ENCODE measurements around the gene ARHGAP21.

DNA sequence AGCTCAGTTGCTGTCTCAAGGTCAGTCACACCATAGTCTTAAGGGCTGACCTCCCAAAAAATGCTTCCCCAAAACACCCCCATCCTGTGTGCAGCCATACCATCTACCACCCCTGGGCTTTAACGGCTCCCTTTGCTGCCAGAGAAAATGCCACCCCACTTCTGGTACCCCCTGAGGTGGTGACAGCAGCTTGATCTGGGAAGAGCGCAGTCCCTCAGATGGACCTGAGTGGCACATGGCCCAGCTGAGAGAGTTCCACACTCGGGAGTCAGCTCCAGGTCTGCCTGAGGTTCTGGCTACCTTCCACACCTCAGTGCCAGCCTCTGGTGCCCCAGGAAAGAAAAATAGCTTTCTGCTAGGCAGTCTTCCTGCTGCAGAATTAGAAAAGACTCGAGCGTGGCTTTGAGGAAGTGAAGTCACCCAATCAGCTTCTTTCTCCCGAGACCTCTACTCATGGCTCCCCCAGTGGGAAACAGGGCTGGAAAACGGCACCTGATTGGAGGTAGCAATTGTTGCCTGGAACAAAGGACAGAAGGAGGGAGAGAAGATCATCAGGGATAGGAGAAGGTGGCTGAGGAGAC is 151.7 kb downstream of the ARHGAP21 start:
- TF ChIP-seq, protein P1, sequence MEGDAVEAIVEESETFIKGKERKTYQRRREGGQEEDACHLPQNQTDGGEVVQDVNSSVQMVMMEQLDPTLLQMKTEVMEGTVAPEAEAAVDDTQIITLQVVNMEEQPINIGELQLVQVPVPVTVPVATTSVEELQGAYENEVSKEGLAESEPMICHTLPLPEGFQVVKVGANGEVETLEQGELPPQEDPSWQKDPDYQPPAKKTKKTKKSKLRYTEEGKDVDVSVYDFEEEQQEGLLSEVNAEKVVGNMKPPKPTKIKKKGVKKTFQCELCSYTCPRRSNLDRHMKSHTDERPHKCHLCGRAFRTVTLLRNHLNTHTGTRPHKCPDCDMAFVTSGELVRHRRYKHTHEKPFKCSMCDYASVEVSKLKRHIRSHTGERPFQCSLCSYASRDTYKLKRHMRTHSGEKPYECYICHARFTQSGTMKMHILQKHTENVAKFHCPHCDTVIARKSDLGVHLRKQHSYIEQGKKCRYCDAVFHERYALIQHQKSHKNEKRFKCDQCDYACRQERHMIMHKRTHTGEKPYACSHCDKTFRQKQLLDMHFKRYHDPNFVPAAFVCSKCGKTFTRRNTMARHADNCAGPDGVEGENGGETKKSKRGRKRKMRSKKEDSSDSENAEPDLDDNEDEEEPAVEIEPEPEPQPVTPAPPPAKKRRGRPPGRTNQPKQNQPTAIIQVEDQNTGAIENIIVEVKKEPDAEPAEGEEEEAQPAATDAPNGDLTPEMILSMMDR (conservative IDR thresholded peaks at IDR 0.05; ENCODE audit: low read length): no peak
- TF ChIP-seq EZH2phosphoT487 (IDR thresholded peaks at IDR 0.05; ENCODE audit: borderline replicate concordance): no peak

Data from Loucy (cell line).